Panc1 (cell line): Measurements from ENCODE around the gene TBCC. TPM values are rescaled to one million over a fixed set of nuclear protein-coding genes. Genes with fewer than 3 reads are reported as not detected.

Experiments used
- ATAC-seq: fragments of 200-7000 bp; cut with Tn5 transposase; 2 replicates; pipeline ENCODE4 v1.9.1; 2020; ENCODE audit warnings: mild to moderate bottlenecking, moderate library complexity
- BruUV-seq: library from RNA; stranded (reverse); fragments of 400-500 nt; replicated peaks from 2 replicates; lab custom pipeline; 2021; lab: Mats Ljungman, UMichigan
- CTCF ChIA-PET: fragments of 300-600 bp; sonication (Branson Sonifier 250); formaldehyde crosslinking; loops from one replicate; lab custom pipeline; 2022; ENCODE audit warnings: antibody characterized with exemption; lab: Charles Lee
- POLR2A ChIA-PET: fragments of 300-600 bp; sonication (Branson Sonifier 250); formaldehyde crosslinking; loops from one replicate; lab custom pipeline; 2022; ENCODE audit warnings: antibody characterized with exemption; lab: Charles Lee
- DNase-seq: peaks from one replicate; pipeline ENCODE4 v3.0.0-alpha.2; 2010; ENCODE audit warnings: low read depth, low spot score
- H3K27ac ChIP-seq: 2 replicates; pipeline ENCODE4 v1.5.1; 2011; ENCODE audit warnings: mild to moderate bottlenecking, low read length, inconsistent platforms
- H3K27me3 ChIP-seq: fragments of 200-500 bp; sonication (Bioruptor generic); 2 replicates; pipeline ENCODE4 v1.6.0; 2014; ENCODE audit warnings: low read length, inconsistent platforms; ENCODE audit not compliant: control insufficient read depth, insufficient read depth
- H3K36me3 ChIP-seq: fragments of 200-500 bp; sonication (Bioruptor generic); 2 replicates; pipeline ENCODE4 v1.5.1; 2014; ENCODE audit warnings: inconsistent platforms, mild to moderate bottlenecking, low read length, moderate library complexity; ENCODE audit not compliant: control insufficient read depth, insufficient read depth
- H3K4me1 ChIP-seq: 2 replicates; pipeline ENCODE4 v1.5.1; 2011; ENCODE audit warnings: inconsistent platforms, mild to moderate bottlenecking, low read length, moderate library complexity; ENCODE audit not compliant: control insufficient read depth, insufficient read depth
- H3K4me3 ChIP-seq, 2 experiments: 2 replicates each; pipeline ENCODE4 v1.5.1; 2011 to 2012; ENCODE audit warnings: low read depth in 2 of 2, low read length in 2 of 2, mild to moderate bottlenecking in 2 of 2, inconsistent platforms in 1 of 2, moderate library complexity in 1 of 2
- H3K9me3 ChIP-seq: fragments of 200-500 bp; sonication (Bioruptor generic); 2 replicates; pipeline ENCODE4 v1.5.1; 2014; ENCODE audit warnings: low read depth, mild to moderate bottlenecking, inconsistent platforms, low read length, moderate library complexity; ENCODE audit not compliant: control insufficient read depth, insufficient read depth
- CTCF ChIP-seq: fragments of 450-650 bp; IDR thresholded peaks from 2 replicates; pipeline ENCODE4 v1.5.1; 2017; ENCODE audit warnings: mild to moderate bottlenecking
- POLR2AphosphoS5 ChIP-seq: IDR thresholded peaks from 2 replicates; pipeline ENCODE4 v1.6.1; 2012; ENCODE audit warnings: mild to moderate bottlenecking, low read depth, low read length, moderate library complexity
- REST ChIP-seq, 2 experiments: IDR thresholded peaks; 2 replicates each; pipeline ENCODE4 v1.6.1; 2011 to 2012; ENCODE audit warnings: low read depth in 2 of 2, control low read depth in 1 of 2, low read length in 1 of 2, mild to moderate bottlenecking in 1 of 2, moderate library complexity in 1 of 2; ENCODE audit not compliant: insufficient read depth in 1 of 2
- SIN3A ChIP-seq: IDR thresholded peaks from 2 replicates; pipeline ENCODE4 v1.6.1; 2012; ENCODE audit warnings: low read depth, mild to moderate bottlenecking, low read length, moderate library complexity, borderline replicate concordance; ENCODE audit not compliant: insufficient read depth
- TCF7L2 ChIP-seq: IDR thresholded peaks from 2 replicates; pipeline ENCODE4 v1.6.1; 2011; ENCODE audit warnings: mild to moderate bottlenecking, low read depth, low read length, inconsistent platforms
- in situ Hi-C: cut with HindIII; loops from 2 replicates; pipeline ENCODE4 v1.10.0; 2016; ENCODE audit warnings: low sequenced_read_pairs, low pct_unique_long_range_greater_than_20kb
- intact Hi-C: fragments of 100-400 bp; cut with micrococcal nuclease; formaldehyde crosslinking; loops from one replicate; pipeline ENCODE4 v1.10.0; 2022; ENCODE audit not compliant: unreplicated experiment
- total RNA-seq: library from RNA; stranded (reverse); gene quantifications from one replicate; pipeline ENCODE4 v1.2.1, GENCODE V29; 2021; ENCODE audit not compliant: unreplicated experiment

The TBCC gene
- total RNA-seq, 1 experiment from 2014 or later, result 25.7 TPM

GRCh38 chr6:42786525-42786985 is 40.7 kb upstream of the TBCC start:
- ATAC-seq (no peak), DNase-seq (no peak)
- Histone ChIP-seq H3K4me3 (no peak overlapping the region), H3K9me3 (no peaks in the 10 kb centered on the region), H3K36me3 (no peaks in the 10 kb centered on the region; the same call in 1 of the 2 replicates), H3K27ac (no peak overlapping the region), H3K4me1 (peaks cover 22% of the 10 kb centered on the region), H3K27me3 (no peaks in the 10 kb centered on the region)
- TF ChIP-seq TCF7L2 (no peak), POLR2AphosphoS5 (no peak), REST (IDR thresholded peaks at IDR 0.05; ENCODE audit: insufficient read depth in 1 of 2, low read depth in 2 of 2, low read length in 1 of 2) (no peak), CTCF (no peak), SIN3A (no peak)
- BruUV-seq, result no TSS peak
- intact Hi-C loops (no loop called here), in situ Hi-C loops (no loop called here)
- POLR2A ChIA-PET, result interaction anchor here (1.4 kb wide), 1 partner anchor 93 kb away, joined by 3 read pairs; no protein-coding TSS in a partner anchor
- CTCF ChIA-PET, result no interaction called here

GRCh38 chr6:42784717-42785498 is 39.0 kb upstream of the TBCC start:
- ATAC-seq (no peak), DNase-seq (no peak)
- Histone ChIP-seq H3K4me1 (peaks cover 23% of the 10 kb centered on the region), H3K4me3 (peak overlapping the region; percentile 15 to 65; a peak in 3 of 4 replicates), H3K9me3 (no peaks in the 10 kb centered on the region), H3K27me3 (no peaks in the 10 kb centered on the region), H3K36me3 (no peaks in the 10 kb centered on the region; the same call in 1 of the 2 replicates), H3K27ac (peak overlapping the region; percentile 97)
- intact Hi-C loops, result no loop called here
- in situ Hi-C loops, result loop anchor here (5.0 kb wide), 1 partner anchor 38 kb away; the partner anchor contains the start of gene TBCC
- TF ChIP-seq SIN3A (no peak), POLR2AphosphoS5 (no peak; the same call in none of the 2 replicates), CTCF (no peak), TCF7L2 (no peak), REST (IDR thresholded peaks at IDR 0.05; ENCODE audit: insufficient read depth in 1 of 2, low read depth in 2 of 2, low read length in 1 of 2) (no peak)
- BruUV-seq, result no TSS peak
- CTCF ChIA-PET, result no interaction called here
- POLR2A ChIA-PET, result interaction anchor here (0.6 kb wide), 3 partner anchors 25 to 143 kb away, joined by 3 to 6 read pairs (median 5); no protein-coding TSS in a partner anchor
